AG10803 (cell line): Measurements from ENCODE around the gene TBC1D9.

Experiments
- DNase-seq: peaks from one replicate; pipeline ENCODE4 v3.0.0; 2010; ENCODE audit warnings: low read depth
- H3K4me3 ChIP-seq: 2 replicates; pipeline ENCODE4 v1.5.1; 2011; ENCODE audit warnings: mild to moderate bottlenecking, low read length, control low read depth
- TF ChIP-seq, protein P1 (sequence below): conservative IDR thresholded peaks from 2 replicates; pipeline ENCODE4 v1.5.1; 2011; ENCODE audit warnings: mild to moderate bottlenecking, low read length, control low read depth, inconsistent platforms

Gene TBC1D9

DNA sequence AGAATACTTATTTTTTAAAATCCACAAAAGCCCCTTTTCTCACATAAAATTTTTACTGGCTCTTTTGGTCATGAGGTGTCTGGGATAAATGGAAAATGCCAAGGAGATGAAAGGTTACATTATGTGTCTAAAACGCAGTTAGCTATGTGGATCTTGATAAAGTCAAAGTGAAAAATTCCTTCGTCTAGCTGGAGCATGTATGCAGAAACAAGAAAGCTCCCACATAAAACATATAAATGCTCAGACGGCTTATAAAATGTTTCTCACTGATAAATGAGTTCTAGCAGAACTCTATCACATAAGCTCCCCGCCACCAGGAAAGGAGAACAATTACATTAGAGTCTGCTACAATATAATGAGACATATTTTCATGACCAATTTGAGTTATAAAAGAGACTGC is 83.8 kb downstream of the TBC1D9 start:
- TF ChIP-seq, protein P1, sequence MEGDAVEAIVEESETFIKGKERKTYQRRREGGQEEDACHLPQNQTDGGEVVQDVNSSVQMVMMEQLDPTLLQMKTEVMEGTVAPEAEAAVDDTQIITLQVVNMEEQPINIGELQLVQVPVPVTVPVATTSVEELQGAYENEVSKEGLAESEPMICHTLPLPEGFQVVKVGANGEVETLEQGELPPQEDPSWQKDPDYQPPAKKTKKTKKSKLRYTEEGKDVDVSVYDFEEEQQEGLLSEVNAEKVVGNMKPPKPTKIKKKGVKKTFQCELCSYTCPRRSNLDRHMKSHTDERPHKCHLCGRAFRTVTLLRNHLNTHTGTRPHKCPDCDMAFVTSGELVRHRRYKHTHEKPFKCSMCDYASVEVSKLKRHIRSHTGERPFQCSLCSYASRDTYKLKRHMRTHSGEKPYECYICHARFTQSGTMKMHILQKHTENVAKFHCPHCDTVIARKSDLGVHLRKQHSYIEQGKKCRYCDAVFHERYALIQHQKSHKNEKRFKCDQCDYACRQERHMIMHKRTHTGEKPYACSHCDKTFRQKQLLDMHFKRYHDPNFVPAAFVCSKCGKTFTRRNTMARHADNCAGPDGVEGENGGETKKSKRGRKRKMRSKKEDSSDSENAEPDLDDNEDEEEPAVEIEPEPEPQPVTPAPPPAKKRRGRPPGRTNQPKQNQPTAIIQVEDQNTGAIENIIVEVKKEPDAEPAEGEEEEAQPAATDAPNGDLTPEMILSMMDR: no peak
- no peak for DNase-seq
- no peak overlapping the region for H3K4me3 ChIP-seq

- TF ChIP-seq, protein P1: no peak
- DNase-seq: no peak
- H3K4me3 ChIP-seq: no peak overlapping the region
Observed at GRCh38 chr4:140668111-140668510, 88.1 kb downstream of the TBC1D9 start.

GRCh38 chr4:140666889-140667614 is 89.1 kb downstream of the TBC1D9 start:
- DNase-seq: no peak
- TF ChIP-seq, protein P1: no peak
- H3K4me3 ChIP-seq: no peak overlapping the region

DNA sequence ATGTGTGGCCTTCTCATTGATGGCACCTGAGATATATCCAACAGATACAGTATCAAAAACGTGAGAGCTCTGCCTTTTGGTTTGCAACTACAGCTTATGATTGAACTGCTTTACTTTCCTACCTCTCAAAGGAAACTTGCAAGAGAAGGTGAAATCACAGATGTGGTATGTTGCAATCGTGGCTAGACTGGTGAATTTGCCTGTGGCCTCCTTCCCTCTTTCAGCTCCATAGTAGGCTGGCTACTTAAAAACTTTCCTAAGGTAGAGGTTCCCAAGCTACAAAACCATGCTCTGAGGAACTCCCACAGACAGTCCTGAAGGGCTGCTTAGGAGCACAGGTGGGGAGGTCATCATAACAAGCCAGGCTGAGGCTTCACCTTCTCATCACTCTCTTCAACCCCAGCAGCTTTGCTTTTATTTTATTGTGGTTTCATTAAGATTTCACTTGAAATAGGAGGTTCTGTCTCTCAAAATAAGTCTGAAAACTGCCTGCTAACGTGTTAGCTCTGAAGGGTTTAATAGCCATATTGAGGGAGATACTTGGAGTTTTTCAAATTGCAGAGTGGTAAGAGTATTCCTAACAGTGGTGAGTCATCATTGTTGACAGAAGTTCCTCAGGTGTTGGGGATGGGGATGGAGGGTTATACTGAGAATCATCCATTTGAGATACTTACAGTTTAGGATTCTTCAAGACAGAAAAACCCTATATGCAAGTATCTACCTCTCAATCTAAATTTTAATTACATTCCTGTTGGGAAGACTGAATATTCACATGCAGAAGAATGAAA is 93.9 kb downstream of the TBC1D9 start:
- TF ChIP-seq, protein P1: no peak
- H3K4me3 ChIP-seq: no peak overlapping the region
- DNase-seq: peak; percentile 31

DNA sequence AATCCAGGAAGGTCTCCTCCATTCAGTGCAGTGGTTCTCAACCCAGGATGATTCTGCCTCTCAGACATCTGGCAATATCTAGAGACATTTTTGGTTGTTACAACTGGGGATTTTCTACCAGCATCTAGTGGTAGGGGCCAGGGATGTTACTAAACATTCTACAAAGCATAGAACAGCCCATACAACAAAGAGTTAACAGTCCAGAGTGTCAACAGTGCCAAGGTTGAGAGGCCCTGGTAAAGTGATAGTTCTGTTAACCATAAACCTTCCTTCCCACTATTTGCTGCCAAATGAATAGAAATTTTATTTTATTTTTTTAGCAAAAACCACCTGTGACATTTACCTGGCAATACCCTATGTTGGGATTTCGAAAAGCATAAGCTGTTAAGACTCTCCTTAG is 94.6 kb downstream of the TBC1D9 start:
- no peak overlapping the region for H3K4me3 ChIP-seq
- no peak for DNase-seq
- TF ChIP-seq, protein P1: no peak

GRCh38 chr4:140659943-140660700 is 96.1 kb downstream of the TBC1D9 start:
- DNase-seq: no peak
- TF ChIP-seq, protein P1: no peak
- H3K4me3 ChIP-seq: no peak overlapping the region
